MV-4-11 (cell line): ENCODE data around the gene ACD.
A peak's percentile ranks its signal among the peaks of the same experiment; 100 is the strongest.
"Not testable (repeated sequence)": the region's sequence is repeated elsewhere in the genome, so short reads cannot be mapped to it uniquely, and the experiment has no call there.

Experiments used
- DNase-seq: peaks from one replicate; lab custom pipeline; 2025; lab: John Stamatoyannopoulos, UW

The ACD gene

GRCh38 chr16:67659675-67660563, at the start of gene ACD:
Gene ACD, minus strand, starts transcription at chr16:67660260. Its CDS starts 40 bp downstream, at chr16:67660220.
- peak; percentile 88 for DNase-seq

GRCh38 chr16:67709050-67709449, 49.0 kb upstream of the ACD start:
- no peak for DNase-seq

GRCh38 chr16:67708368-67708771, 48.3 kb upstream of the ACD start:
- no peak for DNase-seq

- no peak for DNase-seq
Measured at GRCh38 chr16:67707790-67708189, 47.7 kb upstream of the ACD start.

- no peak for DNase-seq
Measured at GRCh38 chr16:67707210-67707609, 47.1 kb upstream of the ACD start.

- DNase-seq: no peak
Measured at GRCh38 chr16:67704110-67704509, 44.0 kb upstream of the ACD start.

GRCh38 chr16:67703626-67704025, 43.6 kb upstream of the ACD start:
- no peak for DNase-seq

GRCh38 chr16:67702130-67702529, 42.1 kb upstream of the ACD start:
- DNase-seq: no peak

GRCh38 chr16:67701420-67701819, 41.4 kb upstream of the ACD start:
- DNase-seq: no peak

GRCh38 chr16:67699265-67699664, 39.2 kb upstream of the ACD start:
- no peak for DNase-seq

GRCh38 chr16:67697422-67698185, 37.5 kb upstream of the ACD start:
- no peak for DNase-seq

- DNase-seq: no peak
Measured at GRCh38 chr16:67694611-67695010, 34.6 kb upstream of the ACD start.

- DNase-seq: not testable (repeated sequence)
Measured at GRCh38 chr16:67693517-67694285, 33.6 kb upstream of the ACD start.

GRCh38 chr16:67685388-67686112, 25.5 kb upstream of the ACD start:
- no peak for DNase-seq

- DNase-seq: no peak
Measured at GRCh38 chr16:67683767-67684166, 23.7 kb upstream of the ACD start.

- no peak for DNase-seq
Measured at GRCh38 chr16:67679935-67680897, 20.2 kb upstream of the ACD start.

- DNase-seq: no peak
Measured at GRCh38 chr16:67678354-67679023, 18.4 kb upstream of the ACD start.

GRCh38 chr16:67677712-67678111, 17.7 kb upstream of the ACD start:
- no peak for DNase-seq

GRCh38 chr16:67676939-67677338, 16.9 kb upstream of the ACD start:
- no peak for DNase-seq

- no peak for DNase-seq
Measured at GRCh38 chr16:67676516-67676915, 16.5 kb upstream of the ACD start.
